Activated naive CD4-positive, alpha-beta T cell treated with anti-CD3 and anti-CD28 coated beads for 36 hours (primary cell): ENCODE results near the gene LYZL4. TPM values are rescaled to one million over a fixed set of nuclear protein-coding genes. Genes with fewer than 3 reads are reported as not detected.

ENCODE experiments used
- CTCF ChIA-PET: fragments of 350-600 bp; sonication (Branson Sonifier 250); formaldehyde crosslinking; loops from one replicate; lab custom pipeline; 2021; ENCODE audit warnings: antibody characterized with exemption; lab: Charles Lee
- DNase-seq: peaks from one replicate; pipeline ENCODE4 v3.0.0-alpha.2; 2020
- H3K27ac Mint-ChIP-seq: one replicate; pipeline ENCODE4 v1.8.0; 2021; ENCODE audit warnings: mild to moderate bottlenecking, mixed read lengths
- H3K27me3 Mint-ChIP-seq: one replicate; pipeline ENCODE4 v1.8.0; 2021; ENCODE audit warnings: low read depth, mixed read lengths
- H3K36me3 Mint-ChIP-seq: one replicate; pipeline ENCODE4 v1.8.0; 2021; ENCODE audit warnings: low read depth, mixed read lengths
- H3K4me1 Mint-ChIP-seq: one replicate; pipeline ENCODE4 v1.8.0; 2021; ENCODE audit warnings: low read depth, mixed read lengths
- H3K4me3 Mint-ChIP-seq: one replicate; pipeline ENCODE4 v1.8.0; 2021; ENCODE audit warnings: mild to moderate bottlenecking, moderate library complexity, mixed read lengths
- H3K9me3 Mint-ChIP-seq: one replicate; pipeline ENCODE4 v1.8.0; 2021; ENCODE audit warnings: mixed read lengths
- intact Hi-C: fragments of 100-400 bp; cut with micrococcal nuclease; formaldehyde crosslinking; loops from one replicate; pipeline ENCODE4 v1.15.1; 2023
- total RNA-seq, 2 experiments: library from RNA; stranded (reverse); gene quantifications; one replicate each; pipeline ENCODE4 v1.2.3, GENCODE V29; 2021

Gene LYZL4
- total RNA-seq, 2 experiments from 2014 or later, result not detected

DNA sequence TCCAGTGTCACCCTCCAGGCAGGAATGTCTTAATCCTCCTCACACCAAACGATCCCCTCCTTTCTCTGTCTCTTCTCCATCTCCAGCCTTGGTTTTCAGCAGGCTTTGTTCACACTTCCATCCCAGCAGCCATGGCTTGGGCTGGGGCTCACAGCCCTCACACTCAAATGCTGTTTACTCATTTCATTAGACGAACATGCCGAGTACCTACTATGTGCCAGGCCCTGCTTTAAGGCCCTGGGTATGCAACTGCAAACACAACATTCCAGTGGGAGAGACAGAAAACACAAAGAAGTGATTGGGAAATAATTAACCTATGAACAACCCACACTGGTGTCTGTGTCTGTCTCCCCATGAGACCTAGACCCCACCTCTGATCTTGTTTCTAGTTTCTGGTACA lies 43.9 kb downstream of the LYZL4 start:
- Mint-ChIP-seq H3K9me3 (peaks cover 5% of the 10 kb centered on the region), H3K36me3 (no peaks in the 10 kb centered on the region), H3K4me1 (peaks cover 4% of the 10 kb centered on the region), H3K4me3 (no peak overlapping the region), H3K27ac (no peak overlapping the region), H3K27me3 (no peaks in the 10 kb centered on the region)
- intact Hi-C loops, result no loop called here
- CTCF ChIA-PET, result no interaction called here
- DNase-seq, result no peak

DNA sequence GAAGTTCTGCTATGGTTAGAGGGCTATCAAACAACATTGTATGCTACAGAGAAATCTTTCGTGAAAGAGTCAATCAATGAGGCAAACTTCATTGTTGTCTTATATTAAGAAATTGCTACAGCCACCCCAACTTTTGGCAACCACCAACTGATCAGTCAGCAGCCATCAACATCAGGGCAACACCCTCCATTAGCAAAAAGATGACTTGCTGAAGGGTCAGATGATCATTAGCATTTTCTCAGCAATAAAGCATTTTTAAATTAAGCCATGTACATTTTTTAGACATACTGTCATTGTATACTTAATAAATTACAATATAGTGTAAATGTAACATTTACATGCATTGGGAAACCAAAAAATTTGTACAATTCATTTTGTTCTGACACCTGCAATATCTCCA lies 53.1 kb downstream of the LYZL4 start:
- no peaks in the 10 kb centered on the region for H3K27me3 Mint-ChIP-seq
- intact Hi-C loops, result no loop called here
- DNase-seq, result no peak
- H3K27ac Mint-ChIP-seq, result no peak overlapping the region
- no peaks in the 10 kb centered on the region for H3K36me3 Mint-ChIP-seq
- H3K9me3 Mint-ChIP-seq, result peaks cover 3% of the 10 kb centered on the region
- CTCF ChIA-PET, result no interaction called here
- H3K4me3 Mint-ChIP-seq, result no peak overlapping the region
- peaks cover 8% of the 10 kb centered on the region for H3K4me1 Mint-ChIP-seq

GRCh38 chr3:42355612-42356011 lies 54.8 kb downstream of the LYZL4 start:
- DNase-seq, result no peak
- Mint-ChIP-seq H3K36me3 (no peaks in the 10 kb centered on the region), H3K4me3 (no peak overlapping the region), H3K9me3 (peaks cover 3% of the 10 kb centered on the region), H3K27me3 (no peaks in the 10 kb centered on the region), H3K27ac (no peak overlapping the region), H3K4me1 (peaks cover 8% of the 10 kb centered on the region)
- CTCF ChIA-PET, result no interaction called here
- intact Hi-C loops, result no loop called here

GRCh38 chr3:42353631-42354030 lies 56.8 kb downstream of the LYZL4 start:
- no peak overlapping the region for H3K27ac Mint-ChIP-seq
- CTCF ChIA-PET, result interaction anchor here (1.0 to 1.4 kb wide), 3 partner anchors 10 to 90 kb away, joined by 3 to 4 read pairs (median 3); no protein-coding TSS in a partner anchor

GRCh38 chr3:42351207-42351606 lies 59.2 kb downstream of the LYZL4 start:
- CTCF ChIA-PET, result no interaction called here
- H3K27me3 Mint-ChIP-seq, result no peaks in the 10 kb centered on the region
- H3K36me3 Mint-ChIP-seq, result no peaks in the 10 kb centered on the region
- no peaks in the 10 kb centered on the region for H3K9me3 Mint-ChIP-seq
- H3K4me3 Mint-ChIP-seq, result no peak overlapping the region
- peaks cover 18% of the 10 kb centered on the region for H3K4me1 Mint-ChIP-seq
- no peak overlapping the region for H3K27ac Mint-ChIP-seq
- no peak for DNase-seq
- intact Hi-C loops, result no loop called here

More at GRCh38 chr3:42353631-42354030, 56.8 kb downstream of the LYZL4 start:
- peaks cover 3% of the 10 kb centered on the region for H3K9me3 Mint-ChIP-seq
- no peaks in the 10 kb centered on the region for H3K36me3 Mint-ChIP-seq
- no peaks in the 10 kb centered on the region for H3K27me3 Mint-ChIP-seq
- no peak overlapping the region for H3K4me3 Mint-ChIP-seq
- intact Hi-C loops, result no loop called here
- peaks cover 8% of the 10 kb centered on the region for H3K4me1 Mint-ChIP-seq
- DNase-seq, result no peak

DNA sequence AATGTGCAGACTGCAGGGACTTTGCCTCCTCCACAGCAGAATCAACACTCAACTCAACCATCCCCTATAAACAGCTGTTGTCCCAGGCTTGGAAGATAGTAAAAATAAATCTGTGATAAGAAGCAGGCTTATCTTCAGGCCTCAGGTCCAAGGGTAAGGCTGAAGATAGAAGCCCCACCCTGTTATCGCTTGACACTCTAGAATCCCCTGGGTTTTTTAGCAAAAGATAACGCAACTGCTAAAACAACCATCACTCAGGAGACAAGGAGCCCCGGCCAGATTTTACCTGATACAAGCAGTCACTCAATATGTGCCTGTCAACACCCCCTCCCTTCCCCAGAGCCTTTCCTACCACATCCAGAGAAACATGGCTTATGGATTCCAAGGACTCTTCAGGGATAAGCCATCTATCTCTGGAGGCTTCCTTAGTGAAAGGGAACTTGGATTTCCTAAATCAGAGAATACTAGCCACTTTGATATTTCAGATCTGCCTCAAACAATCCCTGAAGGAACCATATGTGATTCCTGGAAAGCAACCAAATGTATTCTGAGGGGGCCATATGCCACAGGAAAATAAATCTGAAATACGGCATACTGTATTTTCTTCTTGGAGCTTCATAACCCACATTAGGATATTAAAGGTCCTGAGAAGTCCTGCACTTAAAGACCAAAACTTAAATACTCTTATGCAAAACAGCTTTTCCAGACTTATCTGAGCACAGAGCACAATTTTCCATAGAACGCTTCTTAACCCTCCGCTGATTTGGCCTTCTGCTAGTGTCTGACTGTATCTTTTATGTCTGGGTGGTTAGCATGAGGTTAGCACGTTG lies 60.4 kb downstream of the LYZL4 start:
- intact Hi-C loops, result no loop called here
- no peaks in the 10 kb centered on the region for H3K27me3 Mint-ChIP-seq
- CTCF ChIA-PET, result no interaction called here
- peaks cover 15% of the 10 kb centered on the region for H3K4me1 Mint-ChIP-seq
- H3K36me3 Mint-ChIP-seq, result no peaks in the 10 kb centered on the region
- no peaks in the 10 kb centered on the region for H3K9me3 Mint-ChIP-seq
- H3K27ac Mint-ChIP-seq, result no peak overlapping the region
- DNase-seq, result no peak
- no peak overlapping the region for H3K4me3 Mint-ChIP-seq

- H3K27ac Mint-ChIP-seq, result no peak overlapping the region
- intact Hi-C loops, result no loop called here
- CTCF ChIA-PET, result interaction anchor here (0.5 to 1.2 kb wide), 2 partner anchors 22 to 67 kb away, joined by 3 read pairs; no protein-coding TSS in a partner anchor
- no peaks in the 10 kb centered on the region for H3K27me3 Mint-ChIP-seq
- peaks cover 2% of the 10 kb centered on the region for H3K9me3 Mint-ChIP-seq
- H3K36me3 Mint-ChIP-seq, result no peaks in the 10 kb centered on the region
- no peak for DNase-seq
- H3K4me3 Mint-ChIP-seq, result no peak overlapping the region
- peaks cover 15% of the 10 kb centered on the region for H3K4me1 Mint-ChIP-seq
These were observed 62.5 kb downstream of the LYZL4 start for GRCh38 chr3:42347928-42348327.

Other genes with a start within 250 kb of the LYZL4 start
- not detected for gene CCK, start 144.4 kb downstream of the LYZL4 start, total RNA-seq
- gene VIPR1, start 92.0 kb upstream of the LYZL4 start, total RNA-seq, result 1 to 10 TPM; 6.3 to 8.4 TPM
- 10 to 100 TPM; 41.2 to 45.9 TPM for gene SEC22C, start 171.4 kb upstream of the LYZL4 start, total RNA-seq
- gene SS18L2, start 180.2 kb upstream of the LYZL4 start, total RNA-seq, result 10 to 100 TPM; 38.8 to 39.1 TPM
- gene NKTR, start 190.1 kb upstream of the LYZL4 start, total RNA-seq, result 10 to 100 TPM; 62.1 to 65.9 TPM
- gene ZBTB47, start 243.1 kb upstream of the LYZL4 start, total RNA-seq, result 1 to 10 TPM in 1 of 2 experiments, under 1 TPM in 1; 0.55 to 1.0 TPM